AG20443 (cell line): Measurements from ENCODE around the gene MS4A13.
"Not testable (repeated sequence)": the region's sequence is repeated elsewhere in the genome, so short reads cannot be mapped to it uniquely, and the experiment has no call there.

Experiments used
- DNase-seq: peaks from one replicate; pipeline ENCODE4 v3.0.0; 2012; ENCODE audit warnings: low spot score, mixed read lengths

Gene MS4A13

DNA sequence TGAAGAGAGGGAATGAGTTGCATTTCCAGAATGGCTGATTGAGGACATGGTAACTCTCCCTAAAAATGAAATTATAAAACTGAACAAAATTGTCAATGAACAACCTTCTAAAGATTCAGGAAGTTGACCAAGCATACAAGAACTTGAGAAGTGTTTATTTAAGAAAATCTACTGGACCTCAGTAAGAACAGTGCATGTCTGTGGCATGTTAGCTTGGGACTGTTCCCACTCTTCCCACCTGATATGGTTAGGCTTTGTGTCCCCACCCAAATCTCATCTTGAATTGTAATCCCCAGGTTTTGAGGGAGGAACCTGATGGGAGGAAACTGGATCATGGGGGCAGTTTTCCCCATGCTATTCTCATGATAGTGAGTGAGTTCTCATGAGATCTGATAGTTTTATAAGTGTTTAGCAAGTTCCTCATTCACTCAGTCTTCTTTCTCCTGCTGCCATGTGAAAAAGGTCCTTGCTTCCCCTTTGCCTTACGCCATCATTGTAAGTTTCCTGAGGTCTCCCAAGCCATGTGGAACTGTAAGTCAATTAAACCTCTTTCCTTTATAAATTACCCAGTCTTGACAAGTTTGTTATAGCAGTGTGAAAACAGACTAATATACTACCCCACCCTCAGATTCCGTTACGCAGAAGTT, 15.4 kb downstream of the MS4A13 start:
- no peak for DNase-seq

DNA sequence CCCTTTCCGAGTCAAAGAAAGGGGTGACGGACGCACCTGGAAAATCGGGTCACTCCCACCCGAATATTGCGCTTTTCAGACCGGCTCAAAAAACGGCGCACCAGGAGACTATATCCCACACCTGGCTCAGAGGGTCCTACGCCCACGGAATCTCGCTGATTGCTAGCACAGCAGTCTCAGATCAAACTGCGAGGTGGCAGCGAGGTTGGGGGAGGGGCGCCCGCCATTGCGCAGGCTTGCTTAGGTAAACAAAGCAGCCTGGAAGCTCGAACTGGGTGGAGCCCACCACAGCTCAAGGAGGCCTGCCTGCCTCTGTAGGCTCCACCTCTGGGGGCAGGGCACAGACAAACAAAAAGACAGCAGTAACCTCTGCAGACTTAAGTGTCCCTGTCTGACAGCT, 17.2 kb downstream of the MS4A13 start:
- DNase-seq, result not testable (repeated sequence)

GRCh38 chr11:60538627-60539026, 23.4 kb downstream of the MS4A13 start:
- not testable (repeated sequence) for DNase-seq

GRCh38 chr11:60544077-60544476, 28.9 kb downstream of the MS4A13 start:
- no peak for DNase-seq

DNA sequence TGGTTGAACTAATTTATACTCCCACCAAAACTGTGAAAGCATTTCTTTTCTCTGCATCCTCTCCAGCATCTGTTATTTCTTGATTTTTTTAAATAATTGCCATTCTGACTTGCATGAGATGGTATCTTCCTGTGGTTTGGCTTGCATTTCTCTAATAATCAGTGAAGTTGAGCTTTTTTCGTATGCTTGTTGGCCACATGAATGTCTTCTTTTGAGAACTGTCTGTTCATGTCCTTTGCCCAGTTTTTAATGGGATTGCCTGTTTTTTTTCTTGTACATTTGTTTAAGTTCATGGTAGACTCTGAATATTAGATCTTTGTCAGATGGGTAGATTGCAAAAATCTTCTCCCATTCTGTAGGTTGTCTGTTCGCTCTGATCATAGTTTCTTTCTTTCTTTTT, 46.1 kb downstream of the MS4A13 start:
- no peak for DNase-seq

GRCh38 chr11:60563553-60564235, 48.5 kb downstream of the MS4A13 start:
- no peak for DNase-seq

DNA sequence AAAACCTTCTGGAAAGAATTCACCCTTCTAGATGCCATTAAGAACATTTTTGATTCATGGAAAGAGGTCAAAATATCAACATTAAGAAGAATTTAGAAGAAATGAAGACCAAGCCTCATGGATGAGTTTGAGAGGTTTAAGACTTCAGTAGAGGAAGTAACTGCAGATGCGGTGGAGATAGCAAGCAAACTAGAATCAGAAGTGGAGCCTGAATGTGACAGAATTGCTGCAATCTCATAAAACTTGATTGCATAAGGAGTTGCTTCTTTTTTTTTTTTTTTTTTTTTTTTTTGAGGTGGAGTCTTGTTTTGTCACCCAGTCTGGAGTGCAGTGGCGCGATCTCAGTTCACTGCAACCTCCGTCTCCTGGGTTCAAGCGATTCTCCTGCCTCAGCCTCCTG, 51.6 kb downstream of the MS4A13 start:
- DNase-seq, result no peak

- no peak for DNase-seq
Observed at GRCh38 chr11:60570970-60571369, 55.8 kb downstream of the MS4A13 start.

DNA sequence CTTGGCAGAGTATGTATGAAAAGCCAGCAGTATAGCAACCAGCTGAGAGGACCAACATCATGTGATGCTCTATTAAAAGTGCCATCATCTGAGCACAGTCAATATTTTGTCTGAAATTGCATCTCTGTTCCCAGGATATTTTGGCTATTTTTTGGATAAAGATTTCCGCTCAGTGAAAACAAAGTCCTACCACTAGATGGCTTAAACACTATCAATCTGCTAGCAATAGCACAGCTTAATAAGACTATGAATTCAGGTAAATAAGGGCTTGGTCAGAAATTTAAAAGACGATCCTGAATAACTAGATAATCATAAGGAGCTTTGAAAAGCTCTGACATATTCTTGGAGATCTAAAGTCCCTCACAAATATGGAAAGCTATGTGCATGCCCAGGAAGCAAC, 74.4 kb downstream of the MS4A13 start:
- no peak for DNase-seq
